A673 (cell line): ENCODE measurements around the gene LARP4B.

Experiments
- CTCF ChIP-seq: fragments of 300-800, 200-600 bp; sonication (generic); conservative IDR thresholded peaks from 2 replicates; pipeline ENCODE4 v1.5.1; 2017; ENCODE audit warnings: low read depth, mild to moderate bottlenecking, antibody characterized with exemption, low read length, moderate library complexity, mixed read lengths
- EZH2 ChIP-seq: fragments of 200-600 bp; sonication (generic); IDR thresholded peaks from 2 replicates; pipeline ENCODE4 v1.6.1; 2017; ENCODE audit warnings: borderline replicate concordance, low read depth, mild to moderate bottlenecking, mixed read lengths, antibody characterized with exemption, low read length; ENCODE audit not compliant: poor library complexity, severe bottlenecking

GRCh38 chr10:865257-865656 lies 66.2 kb downstream of the LARP4B start:
- TF ChIP-seq CTCF = no peak; the same call in 1 of the 2 replicates
- no peak for TF ChIP-seq EZH2
